GM19438 (cell line): ENCODE results near the gene ARHGEF17.

Experiments
- ATAC-seq: cut with Tn5 transposase; IDR thresholded peaks from one replicate; pipeline ENCODE4 v1.9.1; 2021; ENCODE audit warnings: low read depth; ENCODE audit not compliant: unreplicated experiment

Gene ARHGEF17

DNA sequence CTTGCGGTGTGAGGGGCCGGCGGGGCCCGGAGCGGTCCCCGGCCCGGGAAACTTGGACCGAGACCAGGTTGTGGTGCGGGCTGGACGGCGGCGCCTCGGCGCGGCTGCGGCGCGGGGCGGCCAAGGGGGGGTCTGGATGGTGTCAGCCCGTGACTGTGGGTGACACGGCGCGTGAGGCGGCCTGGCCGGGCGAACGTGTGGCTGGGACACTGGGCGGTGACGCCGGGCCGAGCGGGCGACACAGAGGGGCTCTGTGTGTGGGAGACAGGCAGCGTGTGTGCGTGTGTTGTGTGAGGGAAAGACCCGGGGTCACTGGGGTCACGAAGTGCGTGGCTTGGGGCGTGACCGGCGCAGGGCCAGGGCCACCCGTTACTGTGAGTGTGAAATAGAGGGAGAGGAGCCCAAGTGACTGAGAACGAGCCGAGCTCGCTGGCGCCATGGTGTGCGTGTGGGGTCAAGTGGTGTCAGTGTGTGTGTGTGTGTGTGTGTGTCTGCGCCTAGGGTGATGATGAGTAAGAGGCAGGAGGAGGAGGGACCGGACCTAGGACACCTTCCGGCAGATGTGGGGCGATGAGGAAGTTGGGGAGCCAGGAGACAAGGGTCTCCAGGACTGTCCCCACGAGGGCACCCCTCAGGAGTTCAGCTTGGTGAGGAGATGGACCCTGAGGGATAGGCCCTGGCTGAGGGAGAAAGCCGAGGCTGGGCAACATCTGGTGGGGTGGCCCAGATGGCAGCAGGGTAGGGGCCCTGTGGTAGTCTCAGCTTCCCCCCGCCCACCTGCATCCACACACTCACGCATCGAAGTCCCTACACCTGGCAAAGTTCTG is 68.9 kb downstream of the ARHGEF17 start:
- ATAC-seq = peak; percentile 18

DNA sequence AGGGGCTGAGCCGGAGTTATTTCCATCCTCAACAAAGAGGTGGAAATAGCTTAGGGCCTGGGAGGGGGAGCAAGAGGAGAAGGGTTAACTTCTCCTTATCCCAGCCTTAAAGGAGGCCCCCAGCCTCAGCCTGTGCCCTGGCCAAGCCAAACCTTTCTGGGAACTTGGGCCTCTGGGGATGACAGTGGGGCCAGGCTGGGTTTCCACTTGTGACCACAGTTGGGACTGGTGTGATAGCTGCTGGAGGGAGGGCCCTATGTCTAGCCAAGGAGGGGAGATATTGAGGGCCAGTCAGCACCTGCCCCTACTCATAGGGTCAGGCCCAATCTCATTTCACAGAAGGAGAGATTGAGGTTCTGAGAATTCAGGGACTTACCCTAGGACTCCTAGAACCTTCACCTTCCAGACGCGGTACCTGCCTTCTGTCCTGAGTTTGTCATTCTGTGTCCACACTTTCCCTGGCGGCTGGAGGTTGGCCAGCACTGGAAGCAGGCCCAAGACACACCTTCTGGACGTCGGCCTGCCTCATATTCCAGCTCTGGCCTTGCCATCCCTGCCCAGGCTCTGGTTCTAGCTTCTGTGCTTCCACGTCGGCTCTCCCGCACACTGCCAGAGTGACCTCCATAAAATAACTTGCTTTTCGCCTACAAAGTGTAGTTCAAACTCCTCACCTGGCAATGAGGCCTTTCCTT is 71.3 kb downstream of the ARHGEF17 start:
- no peak for ATAC-seq

DNA sequence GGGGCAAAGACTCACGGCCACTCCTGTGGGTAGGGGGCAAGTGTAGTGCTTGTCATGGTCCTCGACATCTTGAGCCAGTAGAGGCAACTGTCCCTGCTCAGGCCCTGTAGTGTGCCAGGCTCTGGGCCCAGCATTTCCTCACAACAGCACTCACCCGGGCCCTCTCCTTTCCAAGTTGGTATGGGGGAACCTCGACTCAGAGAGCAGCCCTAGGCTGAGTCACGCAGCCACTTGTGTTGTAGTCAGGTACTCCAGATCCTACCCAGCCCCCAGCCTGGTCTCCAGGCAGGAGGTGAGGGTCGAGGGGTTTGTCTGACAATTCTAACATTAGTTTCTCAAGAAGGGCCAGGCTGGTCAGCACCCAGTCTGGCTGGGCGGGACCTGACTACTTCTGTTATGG is 72.3 kb downstream of the ARHGEF17 start:
- ATAC-seq = no peak

DNA sequence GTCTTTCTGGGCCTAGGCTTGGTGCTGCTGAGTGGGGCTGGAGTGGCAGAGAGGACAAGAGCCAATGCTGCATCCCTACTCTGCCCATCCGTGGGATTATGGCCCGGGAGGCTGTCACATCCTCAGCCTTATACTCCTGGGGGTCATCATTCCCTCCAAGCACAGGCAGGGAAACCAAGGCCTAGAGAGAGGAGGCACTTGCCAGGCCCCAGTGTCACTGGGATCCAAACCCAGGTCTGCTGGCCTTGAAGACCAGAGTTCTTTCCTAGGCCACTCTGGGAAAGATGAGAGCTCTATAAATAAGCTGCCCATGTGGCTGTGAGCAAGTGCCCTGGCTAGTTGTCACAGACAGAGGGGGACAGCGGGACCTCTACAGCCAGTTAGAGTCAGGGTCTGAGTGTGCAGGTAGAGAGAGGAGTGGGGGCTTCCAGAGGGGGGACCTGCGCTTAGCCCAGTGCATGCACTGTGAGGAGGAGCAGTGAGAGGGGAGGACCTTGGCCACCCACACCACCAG is 72.9 kb downstream of the ARHGEF17 start:
- no peak for ATAC-seq

DNA sequence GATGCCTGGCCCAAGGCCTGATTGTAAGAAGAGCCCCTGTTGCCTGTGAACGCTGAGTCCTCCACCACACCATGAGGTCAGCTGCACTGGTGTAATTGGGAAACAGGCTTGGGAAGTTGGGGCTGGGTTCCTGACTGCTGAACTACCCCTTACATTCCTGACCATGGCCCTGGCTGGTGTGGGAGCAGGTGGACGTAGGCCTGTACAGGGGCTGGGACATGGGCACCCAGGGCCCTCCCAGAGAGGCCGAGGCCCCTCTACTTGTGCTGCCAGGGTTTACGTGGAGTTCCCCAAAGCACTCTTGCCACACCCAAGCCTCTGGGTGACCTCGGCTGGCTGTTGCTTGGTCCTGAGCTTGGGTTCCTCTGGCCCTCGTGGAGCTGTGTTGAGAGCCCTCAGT is 73.5 kb downstream of the ARHGEF17 start:
- no peak for ATAC-seq

DNA sequence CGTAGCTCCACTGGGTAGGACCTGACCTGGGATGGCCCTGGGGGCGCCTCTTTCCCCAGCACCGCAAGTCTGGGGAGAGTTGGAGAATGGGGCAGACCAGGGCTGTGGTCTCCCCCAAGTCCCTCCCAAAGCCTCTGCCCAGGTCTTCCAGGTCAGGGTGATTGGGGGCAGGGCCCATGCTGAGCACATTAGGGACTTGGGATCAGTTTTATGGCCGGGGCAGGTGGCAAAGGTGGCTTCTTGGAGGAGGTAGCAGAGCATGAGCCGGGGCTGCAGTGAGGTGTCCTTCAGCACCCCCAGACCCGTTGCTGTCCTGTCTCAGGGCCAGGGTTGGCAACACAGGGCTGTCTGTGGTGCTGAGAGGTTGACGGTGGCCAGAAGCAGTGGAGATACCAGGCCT is 74.1 kb downstream of the ARHGEF17 start:
- no peak for ATAC-seq

DNA sequence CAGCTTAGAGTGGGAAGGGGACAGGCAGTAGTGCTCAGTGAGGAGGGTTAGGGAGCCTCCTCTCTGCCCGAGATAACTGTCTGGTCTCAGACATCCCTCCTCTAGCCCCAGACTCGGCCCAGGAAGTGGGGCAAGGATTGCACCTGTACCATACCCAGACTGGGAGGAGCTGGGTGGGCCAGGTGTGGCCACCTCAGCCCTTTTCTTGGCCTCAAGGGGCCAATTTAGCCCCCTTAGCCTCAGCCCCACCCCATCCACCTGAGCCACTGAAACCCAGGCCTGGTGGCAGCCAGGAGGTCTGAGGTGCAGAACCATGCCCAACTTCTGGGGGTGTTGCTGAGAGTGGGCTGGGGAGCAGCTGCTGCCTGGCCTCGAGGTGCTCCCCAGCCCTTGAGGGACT is 74.7 kb downstream of the ARHGEF17 start:
- ATAC-seq = no peak

DNA sequence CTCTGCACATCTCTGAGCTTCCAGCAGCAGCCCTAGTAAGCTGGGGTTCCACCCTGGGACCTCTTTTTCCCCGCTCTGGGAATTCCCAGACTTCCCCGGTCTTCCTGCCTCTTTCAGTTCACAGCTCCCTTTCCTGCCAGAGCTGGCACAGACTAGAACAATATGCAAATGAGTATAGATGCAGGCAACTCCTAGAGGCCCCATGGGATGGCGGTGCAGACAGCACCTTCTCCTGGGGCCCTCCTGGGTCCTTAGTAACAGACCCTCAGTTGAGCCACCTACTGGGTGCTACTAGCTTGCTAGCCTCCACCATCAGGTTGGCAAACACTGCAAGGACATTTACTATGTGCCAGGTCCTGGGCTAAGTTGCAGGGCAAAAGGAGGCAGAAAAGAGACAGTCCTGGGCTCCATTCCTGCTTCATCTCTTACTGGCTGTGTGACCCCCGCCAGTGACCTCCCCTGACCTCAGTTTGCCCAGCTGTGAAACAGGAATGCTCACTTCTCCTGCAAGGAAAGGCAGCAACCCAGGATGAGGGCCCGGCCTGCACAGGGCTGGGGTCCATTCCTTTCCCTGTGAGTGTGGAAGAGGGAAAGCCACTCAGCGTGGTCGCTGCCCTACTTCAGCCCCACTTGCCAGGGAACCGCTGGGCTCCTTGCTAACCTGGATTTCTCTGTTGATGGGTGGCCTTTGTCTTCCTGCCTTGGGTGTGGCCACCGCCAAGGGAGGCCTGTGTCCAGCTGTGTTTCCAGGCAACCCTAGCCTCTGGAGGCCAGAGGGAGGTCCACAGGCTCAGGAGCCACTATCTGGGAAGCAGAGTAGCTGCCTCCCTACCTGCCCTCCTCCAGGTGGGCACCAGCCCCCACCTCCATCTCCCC is 75.4 kb downstream of the ARHGEF17 start:
- ATAC-seq = no peak

DNA sequence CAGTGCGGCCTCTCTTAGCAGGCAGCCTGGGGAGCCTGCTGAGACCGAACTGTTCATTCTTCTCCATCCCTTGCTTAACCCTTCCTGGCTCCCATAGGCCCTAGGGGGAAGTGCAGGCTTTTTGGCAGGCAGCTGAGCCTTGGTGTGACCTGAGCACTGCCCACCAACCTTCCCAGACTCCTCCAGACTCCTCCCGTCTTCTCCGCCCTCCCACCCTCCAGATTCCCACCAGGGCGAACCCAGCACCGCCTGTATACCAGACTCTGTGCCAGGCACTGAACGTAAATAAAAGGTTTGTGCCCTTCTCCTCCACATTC is 76.0 kb downstream of the ARHGEF17 start:
- no peak for ATAC-seq

DNA sequence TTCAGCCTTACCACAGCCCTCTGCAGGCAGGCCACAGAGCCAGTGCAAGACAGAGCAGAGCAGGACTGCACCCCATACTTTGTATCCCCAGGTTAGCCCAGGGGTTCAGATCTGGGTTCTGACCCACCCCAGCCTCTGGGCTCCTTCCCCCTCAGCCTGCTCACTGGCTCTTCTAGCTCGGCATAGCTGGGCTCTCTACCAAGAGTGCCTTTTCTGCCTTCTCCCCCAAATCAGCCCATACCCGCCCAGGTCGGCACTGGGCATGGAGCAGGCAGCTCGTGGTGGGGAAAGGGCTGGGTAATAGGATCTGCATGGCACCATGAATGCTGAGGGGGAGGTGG is 76.4 kb downstream of the ARHGEF17 start:
- no peak for ATAC-seq

DNA sequence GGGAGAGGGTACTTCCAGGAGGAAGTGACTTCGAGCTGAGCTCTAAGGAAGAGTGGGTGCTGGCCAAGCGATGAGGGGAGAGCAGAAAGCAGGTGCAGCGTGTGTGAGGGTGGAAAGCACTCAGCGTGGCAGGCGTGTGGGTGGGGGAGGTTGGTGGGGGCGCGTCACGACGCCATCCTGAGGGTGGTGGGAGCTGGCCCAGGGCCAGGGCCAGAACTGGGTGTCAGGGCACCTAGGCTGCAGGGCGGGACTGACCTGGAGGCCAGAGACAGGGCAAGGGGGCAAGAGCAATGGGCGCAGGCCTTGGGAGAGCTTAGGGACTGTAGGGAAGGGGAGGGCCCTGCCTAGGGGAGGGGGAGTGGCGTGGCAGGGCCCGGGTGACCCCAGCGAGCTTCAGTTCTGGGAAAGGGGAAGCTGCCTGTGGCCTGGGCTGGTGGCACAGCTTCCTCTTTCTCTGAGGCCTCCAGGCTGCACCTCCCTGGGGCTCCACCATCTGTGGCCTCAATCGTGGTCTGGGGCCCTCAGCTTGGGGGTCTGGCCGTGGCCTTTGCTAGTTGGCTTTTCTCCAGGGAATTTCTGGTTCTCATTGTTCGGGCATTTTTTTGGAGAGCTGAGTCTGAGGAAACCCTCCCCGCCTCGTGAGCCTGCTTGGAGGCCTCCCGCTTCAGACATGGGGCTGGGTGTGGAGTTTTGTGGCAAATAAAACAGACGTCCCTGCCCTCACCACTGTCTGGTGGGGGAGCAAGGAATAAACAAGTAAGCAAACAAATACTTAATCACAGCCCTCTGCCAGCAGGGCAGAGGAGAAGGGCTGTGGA is 77.0 kb downstream of the ARHGEF17 start:
- peak; percentile 45 for ATAC-seq

DNA sequence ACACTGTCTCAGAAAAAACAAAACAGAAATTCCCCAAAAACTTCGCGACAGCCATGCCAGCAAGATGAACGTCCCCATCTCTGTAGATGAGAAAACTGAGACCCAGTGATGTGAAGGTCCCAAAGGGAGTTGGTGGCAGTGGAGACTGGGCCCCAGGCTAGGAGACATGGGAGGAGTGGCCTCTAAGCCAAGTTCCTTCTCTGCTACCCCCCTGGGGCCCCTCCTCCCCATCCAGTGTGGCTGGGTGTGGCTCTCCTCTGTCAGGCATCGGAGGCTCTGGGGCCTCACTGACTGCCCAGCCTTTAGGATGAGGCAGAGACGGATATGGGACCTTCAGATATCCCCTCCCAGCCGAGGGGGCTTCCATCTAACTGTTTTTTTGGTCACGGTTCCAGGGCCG is 77.9 kb downstream of the ARHGEF17 start:
- no peak for ATAC-seq

DNA sequence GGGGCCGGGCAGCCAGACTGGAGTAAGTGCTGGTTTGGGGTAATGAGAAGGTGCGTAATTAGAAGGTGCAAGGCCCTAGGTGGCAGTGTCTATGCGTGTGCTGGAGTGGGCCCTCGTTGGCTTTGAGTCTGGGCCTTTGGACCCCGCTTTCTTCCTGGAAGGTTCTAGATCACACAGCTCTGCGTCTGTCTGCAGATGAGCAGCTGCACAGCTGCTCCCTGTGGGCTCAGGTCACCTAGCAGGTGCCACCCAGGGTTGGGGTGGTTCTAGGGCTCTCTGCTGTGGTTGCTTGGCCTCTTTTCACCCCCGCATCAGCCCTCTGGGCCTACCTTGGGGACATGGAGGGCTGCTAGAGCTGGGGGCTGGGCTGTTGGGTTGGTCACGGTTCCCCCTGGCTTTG is 78.5 kb downstream of the ARHGEF17 start:
- no peak for ATAC-seq

DNA sequence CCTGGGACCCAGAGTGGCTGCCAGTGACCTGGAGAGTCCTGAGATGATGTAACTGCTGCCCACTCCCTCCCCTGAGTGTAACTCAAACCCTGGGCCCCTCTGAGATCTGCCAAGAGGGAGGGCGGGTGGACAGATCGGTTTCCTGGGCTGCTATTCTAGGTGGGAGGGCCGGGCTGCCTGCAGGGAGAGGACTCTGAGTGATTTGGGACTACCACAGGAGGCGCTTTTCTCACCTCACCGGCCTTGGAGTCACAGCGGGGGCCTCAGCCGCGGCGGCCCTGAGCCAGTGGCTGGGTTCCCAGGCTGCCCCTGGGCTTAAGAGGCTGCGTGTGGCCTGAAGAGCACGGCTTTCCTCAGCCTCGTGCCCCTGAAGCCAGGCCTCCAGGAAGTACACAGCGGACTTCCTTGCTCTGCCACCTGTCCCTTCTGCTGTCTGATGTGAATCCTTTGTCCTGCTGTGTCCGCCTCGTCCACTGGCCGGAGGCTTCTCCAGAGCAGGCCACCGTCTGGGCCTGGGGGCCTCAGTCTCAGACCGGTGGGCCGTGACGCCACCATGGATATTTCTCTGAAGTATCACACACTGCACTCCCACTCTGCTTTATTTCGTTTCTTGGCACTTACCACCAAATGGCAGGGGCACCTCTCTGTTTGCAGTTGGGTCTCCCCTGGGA is 79.7 kb downstream of the ARHGEF17 start:
- no peak for ATAC-seq

DNA sequence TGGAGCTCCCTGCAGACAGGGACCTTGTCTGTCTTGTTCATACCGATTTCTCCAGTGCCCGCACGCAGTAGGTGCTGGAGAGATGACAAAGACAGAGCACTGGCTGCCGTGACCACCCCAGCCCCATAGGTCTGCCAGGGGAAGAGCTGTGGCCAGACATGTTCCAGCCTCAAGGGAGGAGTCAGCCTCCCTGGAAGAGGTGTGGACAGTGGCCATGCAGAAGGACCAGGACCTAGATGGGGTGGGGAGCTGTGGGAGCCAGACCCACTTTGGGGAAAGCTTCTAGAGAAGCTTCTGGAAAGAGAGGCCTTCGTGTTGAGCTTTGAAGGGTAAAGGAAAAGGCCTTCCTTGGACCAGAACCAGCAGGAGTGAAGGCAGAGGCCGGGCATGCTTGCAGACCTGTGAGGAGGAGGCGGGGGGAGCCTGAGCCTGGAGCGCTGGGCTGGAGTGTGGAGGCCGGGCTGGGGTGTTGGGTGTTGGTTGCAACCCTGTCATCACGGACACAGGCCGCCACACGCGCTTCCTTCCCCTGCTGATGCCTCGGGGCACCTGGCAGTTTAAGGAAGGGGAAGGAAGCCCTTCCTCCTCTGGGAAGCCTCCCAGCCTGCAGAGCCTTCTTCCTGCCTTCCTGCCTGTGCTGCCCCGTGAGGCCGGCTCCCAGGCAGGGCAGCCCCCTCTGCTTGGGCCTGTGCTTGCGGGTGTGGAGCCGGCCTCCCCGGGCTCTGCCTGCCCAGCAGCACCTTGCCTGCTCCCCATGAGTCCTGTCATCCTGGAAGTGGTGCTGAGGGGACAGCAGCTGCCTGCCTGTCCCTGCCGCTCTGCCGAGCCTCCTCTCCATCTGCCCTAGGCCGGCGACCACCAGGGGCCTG is 80.4 kb downstream of the ARHGEF17 start:
- no peak for ATAC-seq

DNA sequence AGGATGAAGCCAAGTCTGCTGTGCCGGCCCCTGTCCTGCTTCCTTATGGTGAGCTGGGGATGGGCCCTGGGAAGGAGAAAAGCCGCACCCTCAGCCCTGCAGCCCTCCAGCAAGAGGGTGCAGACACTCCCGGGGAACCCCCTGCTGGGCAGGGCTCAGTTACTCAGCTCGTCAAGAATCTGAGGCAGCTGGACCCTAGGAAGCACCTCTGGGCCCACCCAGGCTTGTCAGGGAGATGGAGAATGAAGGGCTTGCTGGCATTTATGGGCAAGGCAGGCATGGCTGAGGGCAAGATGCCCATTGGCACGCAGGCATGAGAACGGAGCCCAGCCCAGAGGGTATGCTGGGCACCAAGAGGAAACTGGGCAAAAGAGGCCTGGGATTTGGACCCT is 81.1 kb downstream of the ARHGEF17 start:
- no peak for ATAC-seq

DNA sequence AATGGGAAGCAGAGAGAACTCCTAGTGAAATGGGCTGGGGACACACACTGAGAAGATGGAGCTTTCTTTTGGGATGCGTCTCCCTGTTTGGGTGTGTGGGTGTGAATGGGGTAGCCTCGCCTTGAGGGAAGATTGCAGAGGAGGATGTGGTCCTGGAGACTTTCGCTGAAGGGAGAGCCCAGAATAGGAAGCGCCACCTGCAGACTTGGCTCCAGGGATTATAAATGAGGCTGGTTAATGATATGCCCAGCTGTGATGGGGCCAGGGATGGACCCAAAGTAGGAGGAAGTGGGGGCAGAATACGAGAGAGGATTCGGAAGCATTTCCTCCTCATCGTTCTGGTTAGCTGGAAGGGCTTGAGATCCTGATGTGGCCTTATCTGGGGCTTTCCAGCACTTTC is 81.8 kb downstream of the ARHGEF17 start:
- no peak for ATAC-seq

DNA sequence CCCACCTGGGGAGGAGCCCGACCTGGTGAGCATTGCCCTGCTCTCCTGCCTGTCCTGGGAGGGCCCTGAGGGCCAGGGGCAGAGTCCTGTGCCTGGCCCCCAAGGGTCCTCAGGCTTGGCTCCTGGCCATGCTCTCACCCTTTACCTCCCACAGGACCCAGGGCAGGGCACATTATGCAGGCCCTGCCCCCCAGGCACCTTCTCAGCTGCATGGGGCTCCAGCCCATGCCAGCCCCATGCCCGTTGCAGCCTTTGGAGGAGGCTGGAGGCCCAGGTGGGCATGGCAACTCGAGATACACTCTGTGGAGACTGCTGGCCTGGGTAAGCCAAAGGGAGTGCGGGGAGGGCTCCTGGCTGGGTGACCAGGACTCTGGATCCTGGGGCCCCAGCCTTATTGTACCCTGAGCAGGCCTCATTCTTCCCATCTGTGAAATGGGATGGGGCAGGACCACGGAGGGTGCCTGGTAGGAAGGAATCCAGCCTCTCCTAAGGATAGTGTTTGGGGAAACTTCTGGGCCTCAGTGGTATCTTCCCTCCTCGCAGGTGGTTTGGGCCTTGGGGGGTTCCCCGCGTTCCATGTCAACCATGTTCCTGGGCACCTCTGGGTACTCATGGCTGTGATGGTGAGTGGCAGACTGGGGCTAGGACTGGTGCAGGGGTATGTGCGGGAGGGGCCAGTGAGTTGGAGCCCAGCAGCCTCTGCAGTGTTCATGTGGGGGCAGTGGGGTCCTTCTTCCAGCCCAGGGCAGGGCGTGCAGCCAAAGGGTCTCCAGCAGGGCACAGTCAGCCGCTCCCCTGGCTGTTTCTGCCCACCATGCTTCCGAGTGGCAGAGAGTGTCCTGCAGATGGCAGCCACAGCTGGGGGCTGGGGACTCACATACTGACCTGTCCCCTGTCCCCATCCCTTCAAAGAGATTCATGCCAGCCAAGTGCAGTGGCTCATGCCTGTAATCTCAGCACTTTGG is 82.8 kb downstream of the ARHGEF17 start:
- ATAC-seq = no peak
